Right lobe of liver (tissue), 4 donors: Measurements from ENCODE around the gene ZNF784.

Experiments used
- POLR2A ChIP-seq: fragments of 450-650 bp; IDR thresholded peaks from one replicate; pipeline ENCODE4 v1.6.1; 2017; ENCODE audit warnings: antibody characterized with exemption, mild to moderate bottlenecking
- TF ChIP-seq, protein P1 (sequence below), 4 donors: fragments of 200-600 bp in 3 of 4; fragments of 450-650 bp in 1 of 4; IDR thresholded peaks; one replicate each; pipeline versions ENCODE4 v1.5.1 to v1.8.0; 2016 to 2022; ENCODE audit warnings: antibody characterized with exemption in 4 of 4, mild to moderate bottlenecking in 2 of 4
- donor health status: DM: no; HTN: no; CAD: no.
- donor health status: DM: no; HTN: no; CAD: no.
- donor health status: DM: no; HTN: yes; CAD: no.

DNA sequence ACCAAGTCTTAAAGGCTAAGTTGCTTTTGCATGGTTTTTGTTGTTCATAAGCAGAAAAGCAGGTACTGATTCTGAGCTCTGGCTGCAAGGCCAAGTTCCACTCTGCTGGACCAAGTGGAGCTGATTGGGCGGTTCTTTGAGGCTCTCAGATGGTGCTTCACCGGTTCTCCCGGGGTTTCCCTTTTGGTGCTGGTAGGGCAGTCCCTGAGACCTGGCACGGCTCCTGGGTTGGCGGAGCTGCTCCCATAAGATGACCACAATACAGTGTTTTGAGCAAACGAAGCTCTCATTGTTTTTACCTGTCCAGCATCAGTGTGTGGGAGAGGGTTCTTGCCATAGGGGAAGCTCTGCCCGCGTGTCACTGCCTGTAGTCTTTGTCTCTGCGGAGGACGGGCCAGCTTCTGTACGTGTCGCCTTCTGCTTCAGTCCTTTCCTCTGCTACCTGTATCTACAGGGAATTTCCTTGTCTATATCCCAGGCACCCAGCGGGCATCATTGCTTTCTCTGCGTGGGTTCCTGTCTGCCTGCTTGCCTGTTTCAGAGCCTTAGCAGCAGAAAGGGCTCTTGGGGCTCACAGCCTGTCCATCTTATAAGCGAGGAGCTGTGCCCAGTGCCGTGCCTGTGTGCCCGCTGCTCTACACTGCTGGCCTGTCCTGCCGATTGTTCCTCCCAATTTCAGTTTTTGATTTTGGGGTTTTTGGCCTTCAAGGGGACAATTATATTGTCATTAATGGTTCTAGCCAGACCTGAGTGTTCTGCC, 32.8 kb upstream of the ZNF784 start:
- TF ChIP-seq, protein P1, sequence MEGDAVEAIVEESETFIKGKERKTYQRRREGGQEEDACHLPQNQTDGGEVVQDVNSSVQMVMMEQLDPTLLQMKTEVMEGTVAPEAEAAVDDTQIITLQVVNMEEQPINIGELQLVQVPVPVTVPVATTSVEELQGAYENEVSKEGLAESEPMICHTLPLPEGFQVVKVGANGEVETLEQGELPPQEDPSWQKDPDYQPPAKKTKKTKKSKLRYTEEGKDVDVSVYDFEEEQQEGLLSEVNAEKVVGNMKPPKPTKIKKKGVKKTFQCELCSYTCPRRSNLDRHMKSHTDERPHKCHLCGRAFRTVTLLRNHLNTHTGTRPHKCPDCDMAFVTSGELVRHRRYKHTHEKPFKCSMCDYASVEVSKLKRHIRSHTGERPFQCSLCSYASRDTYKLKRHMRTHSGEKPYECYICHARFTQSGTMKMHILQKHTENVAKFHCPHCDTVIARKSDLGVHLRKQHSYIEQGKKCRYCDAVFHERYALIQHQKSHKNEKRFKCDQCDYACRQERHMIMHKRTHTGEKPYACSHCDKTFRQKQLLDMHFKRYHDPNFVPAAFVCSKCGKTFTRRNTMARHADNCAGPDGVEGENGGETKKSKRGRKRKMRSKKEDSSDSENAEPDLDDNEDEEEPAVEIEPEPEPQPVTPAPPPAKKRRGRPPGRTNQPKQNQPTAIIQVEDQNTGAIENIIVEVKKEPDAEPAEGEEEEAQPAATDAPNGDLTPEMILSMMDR (IDR thresholded peaks at IDR 0.05): no peak
- TF ChIP-seq POLR2A: no peak
